Ovary (tissue), 3 donors: Measurements from ENCODE around the gene NMT1.

ENCODE experiments used
- CTCF ChIP-seq, 3 donors: fragments of 450-650 bp in 2 of 3; fragments of 200-600 bp in 1 of 3; IDR thresholded peaks; one replicate each; pipeline versions ENCODE4 v1.5.1 to v1.8.0; 2016 to 2022; ENCODE audit warnings: antibody characterized with exemption in 3 of 3, mild to moderate bottlenecking in 1 of 3
- EP300 ChIP-seq: sonication (generic); formaldehyde crosslinking; IDR thresholded peaks from one replicate; pipeline ENCODE4 v1.6.1; 2017; ENCODE audit warnings: antibody characterized with exemption
- POLR2A ChIP-seq: fragments of 450-650 bp; IDR thresholded peaks from one replicate; pipeline ENCODE4 v1.6.1; 2017; ENCODE audit warnings: antibody characterized with exemption, mild to moderate bottlenecking, moderate library complexity
- donor health status: DM: no; HTN: no; CAD: no.

GRCh38 chr17:45050481-45051059 is 10.5 kb upstream of the NMT1 start:
- TF ChIP-seq EP300 (no peak), CTCF (IDR thresholded peaks at IDR 0.05) (no peak), POLR2A (no peak)
